Loucy (cell line): ENCODE measurements around the gene GLOD4.

Experiments
- H2AFZ ChIP-seq: fragments of 200-600 bp; sonication (generic); 2 replicates; pipeline ENCODE4 v1.6.0; 2016; ENCODE audit warnings: antibody characterized with exemption, mild to moderate bottlenecking, low read length, moderate library complexity
- H3F3A ChIP-seq: fragments of 200-600 bp; 2 replicates; pipeline ENCODE4 v1.6.0; 2016; ENCODE audit warnings: antibody characterized with exemption, low read depth, mild to moderate bottlenecking
- H3K27me3 ChIP-seq: fragments of 200-600 bp; sonication (generic); 2 replicates; pipeline ENCODE4 v1.6.1; 2014; ENCODE audit warnings: low read length, mild to moderate bottlenecking; ENCODE audit not compliant: insufficient read depth, poor library complexity, severe bottlenecking
- H3K36me3 ChIP-seq: fragments of 200-600 bp; sonication (generic); 2 replicates; pipeline ENCODE4 v1.6.1; 2016; ENCODE audit warnings: low read length; ENCODE audit not compliant: insufficient read depth
- H3K4me1 ChIP-seq: fragments of 200-600 bp; sonication (generic); 2 replicates; pipeline ENCODE4 v1.5.1; 2014; ENCODE audit warnings: low read length, mild to moderate bottlenecking; ENCODE audit not compliant: insufficient read depth, poor library complexity, severe bottlenecking
- H3K4me2 ChIP-seq: fragments of 200-600 bp; sonication (generic); 2 replicates; pipeline ENCODE4 v1.6.0; 2014; ENCODE audit warnings: antibody characterized with exemption, low read length, low read depth, mild to moderate bottlenecking; ENCODE audit not compliant: poor library complexity, severe bottlenecking
- H3K4me3 ChIP-seq: fragments of 200-600 bp; sonication (generic); 2 replicates; pipeline ENCODE4 v1.5.1; 2014; ENCODE audit warnings: low read length, mild to moderate bottlenecking, mixed read lengths; ENCODE audit not compliant: poor library complexity, severe bottlenecking
- H3K79me2 ChIP-seq: fragments of 200-600 bp; sonication (generic); 2 replicates; pipeline ENCODE4 v1.6.1; 2014; ENCODE audit warnings: low read length; ENCODE audit not compliant: insufficient read depth
- H3K9ac ChIP-seq: fragments of 200-600 bp; sonication (generic); 2 replicates; pipeline ENCODE4 v1.6.0; 2014; ENCODE audit warnings: mild to moderate bottlenecking, low read depth, low read length, moderate library complexity; ENCODE audit not compliant: poor library complexity, severe bottlenecking
- H3K9me2 ChIP-seq: fragments of 200-600 bp; sonication (generic); replicated peaks from 2 replicates; pipeline ENCODE4 v1.6.1; 2016; ENCODE audit warnings: low read depth, low read length, mixed read lengths
- H3K9me3 ChIP-seq: fragments of 200-600 bp; sonication (generic); 2 replicates; pipeline ENCODE4 v1.6.1; 2014; ENCODE audit warnings: mild to moderate bottlenecking, antibody characterized with exemption, low read length, low read depth; ENCODE audit not compliant: insufficient read depth
- H4K20me1 ChIP-seq: fragments of 200-600 bp; sonication (generic); 2 replicates; pipeline ENCODE4 v1.6.0; 2014; ENCODE audit warnings: antibody characterized with exemption, low read length, mild to moderate bottlenecking; ENCODE audit not compliant: insufficient read depth, poor library complexity, severe bottlenecking
- CTCF ChIP-seq: fragments of 200-600 bp; sonication (generic); conservative IDR thresholded peaks from 2 replicates; pipeline ENCODE4 v1.5.1; 2014; ENCODE audit warnings: mild to moderate bottlenecking, antibody characterized with exemption, low read length
- EZH2phosphoT487 ChIP-seq: fragments of 200-600 bp; IDR thresholded peaks from 2 replicates; pipeline ENCODE4 v1.6.1; 2018; ENCODE audit warnings: antibody characterized with exemption, mild to moderate bottlenecking, moderate library complexity, borderline replicate concordance

Gene GLOD4

GRCh38 chr17:728911-729310 is 53.2 kb downstream of the GLOD4 start:
- Histone ChIP-seq H3K79me2 (peaks cover 11% of the 10 kb centered on the region), H3F3A (no peaks in the 10 kb centered on the region), H3K9ac (no peak overlapping the region), H3K27me3 (no peaks in the 10 kb centered on the region), H3K9me2 (no peaks in the 10 kb centered on the region), H4K20me1 (no peaks in the 10 kb centered on the region), H3K4me3 (no peak overlapping the region), H3K36me3 (no peaks in the 10 kb centered on the region), H3K4me1 (peaks cover 22% of the 10 kb centered on the region), H2AFZ (no peak overlapping the region), H3K9me3 (peaks cover 3% of the 10 kb centered on the region; the same call in 1 of the 2 replicates), H3K4me2 (no peak overlapping the region)
- TF ChIP-seq EZH2phosphoT487 (no peak), CTCF (no peak)

- H3K4me2 ChIP-seq, result no peak overlapping the region
- no peak overlapping the region for H3K4me3 ChIP-seq
- H3K9me2 ChIP-seq, result no peaks in the 10 kb centered on the region
Measured at GRCh38 chr17:726271-726919, 55.7 kb downstream of the GLOD4 start.

GRCh38 chr17:725746-726145 is 56.3 kb downstream of the GLOD4 start:
- Histone ChIP-seq H3K9me2 (no peaks in the 10 kb centered on the region), H4K20me1 (no peaks in the 10 kb centered on the region), H3K4me2 (no peak overlapping the region), H3K36me3 (no peaks in the 10 kb centered on the region), H3K79me2 (no peaks in the 10 kb centered on the region), H3F3A (peaks cover 12% of the 10 kb centered on the region; the same call in 1 of the 2 replicates), H3K4me1 (peaks cover 1% of the 10 kb centered on the region), H3K4me3 (no peak overlapping the region), H3K9ac (no peak overlapping the region), H3K27me3 (no peaks in the 10 kb centered on the region), H2AFZ (no peak overlapping the region), H3K9me3 (peaks cover 3% of the 10 kb centered on the region; the same call in 1 of the 2 replicates)
- TF ChIP-seq CTCF (no peak), EZH2phosphoT487 (no peak)

More at GRCh38 chr17:726271-726919, 55.7 kb downstream of the GLOD4 start:
- H3K79me2 ChIP-seq, result no peaks in the 10 kb centered on the region
- H4K20me1 ChIP-seq, result no peaks in the 10 kb centered on the region
- TF ChIP-seq EZH2phosphoT487 (no peak), CTCF (no peak)
- H3K27me3 ChIP-seq, result no peaks in the 10 kb centered on the region
- no peak overlapping the region for H2AFZ ChIP-seq
- H3K36me3 ChIP-seq, result no peaks in the 10 kb centered on the region
- peaks cover 3% of the 10 kb centered on the region; the same call in 1 of the 2 replicates for H3K9me3 ChIP-seq
- H3K4me1 ChIP-seq, result peaks cover 8% of the 10 kb centered on the region
- peaks cover 7% of the 10 kb centered on the region; the same call in 1 of the 2 replicates for H3F3A ChIP-seq
- no peak overlapping the region for H3K9ac ChIP-seq
